Measurements from ENCODE around the gene CES3. TPM values are rescaled to one million over a fixed set of nuclear protein-coding genes. Genes with fewer than 3 reads are reported as not detected.
"Not testable (repeated sequence)": the region's sequence is repeated elsewhere in the genome, so short reads cannot be mapped to it uniquely, and the experiment has no call there.

CES3 gene
- total RNA-seq, 1 donor from 2014 or later, result not detected

DNA sequence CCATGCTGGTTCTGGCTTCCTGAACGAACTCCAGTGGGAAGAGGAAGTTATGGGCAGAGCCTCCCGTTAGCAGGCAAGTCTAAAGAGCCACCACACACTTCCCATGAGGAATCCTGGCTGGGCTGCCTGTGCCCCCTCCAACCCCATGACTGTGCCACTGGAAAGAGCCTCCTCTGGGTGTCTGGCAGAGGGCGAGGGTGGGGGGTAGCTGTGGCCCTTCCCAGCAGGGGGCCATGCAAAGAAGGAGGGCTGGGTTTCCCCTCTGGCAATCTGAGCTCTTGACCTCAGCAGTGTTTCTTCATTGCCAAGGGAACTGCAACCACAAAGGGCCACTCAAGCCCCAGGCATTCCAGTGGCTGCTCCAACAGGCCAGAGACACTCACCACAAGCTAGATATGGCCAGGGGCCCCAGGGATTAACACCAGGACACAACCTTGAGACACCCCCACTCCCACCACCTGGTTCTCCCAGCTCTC, 34.1 kb upstream of the CES3 start:
- peak in 1 of 2 donors; percentile 54 for DNase-seq (ENCODE audit: low read depth in 2 of 2)

DNA sequence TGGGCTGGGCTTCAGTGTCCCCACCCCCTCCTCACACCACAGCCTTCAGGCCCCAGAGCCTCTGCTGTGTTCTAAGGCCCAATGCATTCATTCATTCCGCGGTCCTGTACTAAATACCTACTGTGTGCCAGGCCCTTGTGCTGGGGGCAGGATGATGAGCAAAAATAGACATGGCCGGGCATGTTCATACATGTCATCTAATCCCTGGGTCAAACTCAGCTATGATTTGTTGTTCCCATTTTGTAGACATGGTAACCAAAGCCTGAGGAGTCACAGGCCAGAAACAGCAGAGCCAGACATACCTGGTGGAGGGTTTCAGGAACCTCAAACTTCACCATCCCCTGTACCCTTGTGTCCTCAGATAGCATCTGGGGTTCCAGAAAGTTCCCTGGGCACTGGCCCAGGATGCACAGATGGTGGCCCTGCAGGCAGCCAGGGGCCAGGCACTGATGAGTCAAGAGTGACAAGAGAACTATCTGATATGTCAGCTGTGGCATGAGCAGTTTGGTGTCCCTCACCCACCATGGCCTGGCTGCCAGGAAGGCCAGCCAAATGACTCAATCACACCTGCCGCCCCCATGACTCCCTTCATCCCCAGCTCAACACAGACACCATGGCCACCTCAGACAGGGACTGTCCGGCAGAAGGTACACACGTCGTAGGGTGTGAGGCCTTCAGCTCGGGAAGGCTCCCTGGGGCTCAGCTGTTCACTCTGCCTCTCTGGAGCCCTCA, 33.0 kb upstream of the CES3 start:
- DNase-seq (ENCODE audit: low read depth in 2 of 2), result no peak

DNA sequence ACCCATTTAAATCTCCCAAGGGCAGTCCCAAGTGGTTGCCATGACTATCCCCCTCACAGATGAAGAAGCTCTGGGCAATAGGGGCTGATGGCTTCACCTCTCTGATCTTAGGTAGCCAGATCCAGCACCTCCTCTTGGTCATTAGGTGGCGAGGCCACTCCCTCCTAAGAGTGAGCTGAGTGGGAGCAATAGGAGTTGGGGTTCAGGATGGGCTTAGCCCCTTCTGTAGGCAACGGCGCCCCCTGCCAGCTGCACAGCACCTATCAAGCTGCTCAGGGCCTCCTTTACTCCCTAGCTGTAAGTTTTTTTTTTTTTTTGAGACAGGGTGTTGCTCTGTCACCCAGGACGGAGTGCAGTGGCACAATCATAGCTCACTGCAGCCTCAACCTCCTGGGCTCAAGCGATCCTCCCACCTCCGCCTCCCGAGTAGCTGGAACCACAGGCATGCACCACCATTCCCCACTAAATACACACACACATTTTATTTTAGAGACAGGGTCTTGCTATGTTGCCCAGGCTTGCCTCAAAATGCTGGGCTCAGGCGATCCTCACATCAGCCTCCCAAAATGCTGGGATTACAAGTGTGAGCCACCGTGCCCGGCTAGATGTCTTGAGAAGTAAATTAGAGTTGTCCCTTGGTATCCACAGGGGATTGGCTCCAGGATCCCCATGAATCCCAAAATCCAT, 32.2 kb upstream of the CES3 start:
- peak in 1 of 2 donors; percentile 33 for DNase-seq (ENCODE audit: low read depth in 2 of 2)

GRCh38 chr16:66930189-66930588, 30.9 kb upstream of the CES3 start:
- DNase-seq (ENCODE audit: low read depth in 2 of 2), result peak; percentile 40 to 45

DNA sequence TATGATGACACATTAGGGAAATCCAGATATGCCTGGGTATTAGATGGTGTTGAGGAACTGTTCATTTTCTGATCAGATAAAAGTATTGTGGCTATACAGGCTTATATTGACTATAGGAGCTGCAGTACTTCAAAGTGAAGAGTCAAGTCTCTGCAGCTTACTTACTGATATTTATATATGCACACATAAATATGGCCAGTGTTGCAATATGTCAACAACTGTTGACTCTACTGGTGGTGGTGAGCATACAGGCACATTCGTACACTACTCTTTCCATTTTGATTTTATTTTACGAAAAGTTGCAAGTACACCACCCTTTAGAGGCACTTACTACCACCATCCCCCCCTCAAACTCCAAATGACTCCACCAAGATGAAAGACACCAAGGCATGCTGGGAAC, 29.4 kb upstream of the CES3 start:
- no peak for DNase-seq (ENCODE audit: low read depth in 2 of 2)

DNA sequence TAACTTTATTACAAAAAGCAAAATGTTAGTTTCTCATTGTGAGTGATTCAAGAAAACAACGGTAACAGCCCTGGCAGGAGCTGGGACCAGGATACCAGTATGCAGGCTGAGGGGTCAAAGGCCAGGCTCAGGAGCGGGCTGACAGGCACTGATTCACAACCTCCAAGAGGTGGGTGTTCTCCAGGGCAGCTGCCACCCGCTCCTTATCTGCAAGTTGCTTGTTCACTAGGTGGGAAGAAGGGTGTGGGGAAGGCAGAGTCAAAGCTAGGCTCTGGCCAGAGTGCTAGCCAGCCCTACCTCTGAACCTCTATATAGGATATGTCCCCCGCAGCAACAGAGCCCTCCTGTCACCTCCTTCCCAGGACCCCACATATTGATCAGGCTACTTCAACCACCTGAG, 29.0 kb upstream of the CES3 start:
- DNase-seq (ENCODE audit: low read depth in 2 of 2), result no peak

DNA sequence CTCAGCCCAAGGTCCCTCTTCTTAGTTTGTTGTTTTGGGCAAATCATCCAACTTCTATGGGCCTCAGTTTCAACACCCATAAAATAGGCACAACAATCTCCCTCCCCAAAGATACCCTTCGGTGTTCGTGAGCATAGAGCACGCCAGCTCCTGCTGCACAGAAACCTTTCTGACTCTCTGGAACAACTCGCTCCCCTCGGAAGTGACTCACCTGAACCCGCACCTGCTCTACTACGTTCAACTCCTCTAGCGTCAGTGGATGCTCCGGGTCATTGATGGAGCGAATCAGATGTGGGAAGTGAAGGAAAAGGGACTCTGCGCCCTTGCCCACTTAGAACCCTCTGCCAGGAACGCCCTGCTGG, 27.3 kb upstream of the CES3 start:
- no peak for DNase-seq (ENCODE audit: low read depth in 2 of 2)

DNA sequence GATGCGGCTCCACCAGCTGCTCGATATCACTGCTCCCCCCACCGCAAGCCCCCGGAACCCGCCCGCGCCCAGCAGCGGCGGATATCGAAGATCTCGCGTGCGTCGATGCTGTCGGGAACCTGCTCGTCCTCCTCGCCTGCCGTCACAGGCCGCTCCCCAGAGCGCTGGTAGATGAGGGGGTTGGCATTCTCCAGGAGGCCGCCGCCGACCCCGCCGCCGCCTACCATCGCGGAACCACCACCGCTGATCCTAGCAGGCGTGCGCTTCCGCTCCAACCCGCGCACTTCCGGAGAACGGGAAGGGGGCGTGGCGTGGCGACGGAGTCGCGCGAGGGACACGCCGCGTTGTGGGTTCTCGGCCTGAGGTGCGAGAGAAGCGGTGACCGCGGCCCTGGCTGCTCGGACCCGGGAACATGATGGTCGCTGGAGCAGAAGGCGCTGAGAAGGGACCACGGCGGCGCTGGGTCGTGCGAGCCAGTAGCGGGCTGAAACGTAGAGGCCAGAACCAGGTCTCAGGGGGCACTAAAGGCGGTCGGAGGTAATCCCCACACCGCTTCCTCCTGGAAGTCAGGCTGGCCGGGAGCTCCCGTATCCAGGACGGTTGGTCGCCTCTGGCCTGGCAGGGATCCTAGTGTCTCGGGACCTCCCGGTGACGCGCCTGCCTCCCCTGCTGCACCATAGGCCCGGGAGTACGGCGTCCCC, 26.8 kb upstream of the CES3 start, which contains the start of gene CIAO2B:
CIAO2B (minus strand) TSS at position 265 of the 701 bp plus-strand sequence; CDS start at position 227, 38 bp downstream.
- DNase-seq (ENCODE audit: low read depth in 2 of 2), result peak; percentile 88 to 92

GRCh38 chr16:66934839-66935313, 26.2 kb upstream of the CES3 start:
- not testable (repeated sequence) for DNase-seq (ENCODE audit: low read depth in 2 of 2)

GRCh38 chr16:66935314-66936011, 25.6 kb upstream of the CES3 start, which contains the start of gene CES2:
TSS of gene CES2 (plus strand) at chr16:66935516. CDS start at chr16:66935636, 120 bp downstream.
- peak; percentile 36 to 52 for DNase-seq (ENCODE audit: low read depth in 2 of 2)

GRCh38 chr16:66936462-66936861, 24.6 kb upstream of the CES3 start:
- no peak for DNase-seq (ENCODE audit: low read depth in 2 of 2)

GRCh38 chr16:66936889-66937554, 24.0 kb upstream of the CES3 start:
- no peak for DNase-seq (ENCODE audit: low read depth in 2 of 2)

DNA sequence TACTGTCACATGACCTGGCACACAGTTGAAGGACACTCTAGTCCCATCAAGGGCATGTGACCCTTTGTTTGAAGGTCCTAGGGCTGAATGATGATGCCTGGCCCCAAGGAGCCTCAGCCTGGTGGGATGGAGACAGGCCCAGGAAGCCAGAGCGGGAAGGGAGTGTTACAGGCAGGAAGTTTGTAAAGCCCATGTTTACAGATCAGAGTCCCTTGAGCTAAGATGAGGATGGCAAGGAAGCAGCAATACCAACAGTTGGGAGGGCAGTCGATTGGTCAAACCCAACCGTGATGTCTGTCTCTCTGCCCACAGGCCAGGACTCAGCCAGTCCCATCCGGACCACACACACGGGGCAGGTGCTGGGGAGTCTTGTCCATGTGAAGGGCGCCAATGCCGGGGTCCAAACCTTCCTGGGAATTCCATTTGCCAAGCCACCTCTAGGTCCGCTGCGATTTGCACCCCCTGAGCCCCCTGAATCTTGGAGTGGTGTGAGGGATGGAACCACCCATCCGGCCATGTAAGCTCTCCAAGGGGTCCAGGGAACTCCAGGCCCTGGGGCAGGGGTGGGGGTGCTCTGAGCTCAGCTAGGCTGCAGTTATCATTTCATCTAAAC, 23.2 kb upstream of the CES3 start:
- DNase-seq (ENCODE audit: low read depth in 2 of 2), result no peak

DNA sequence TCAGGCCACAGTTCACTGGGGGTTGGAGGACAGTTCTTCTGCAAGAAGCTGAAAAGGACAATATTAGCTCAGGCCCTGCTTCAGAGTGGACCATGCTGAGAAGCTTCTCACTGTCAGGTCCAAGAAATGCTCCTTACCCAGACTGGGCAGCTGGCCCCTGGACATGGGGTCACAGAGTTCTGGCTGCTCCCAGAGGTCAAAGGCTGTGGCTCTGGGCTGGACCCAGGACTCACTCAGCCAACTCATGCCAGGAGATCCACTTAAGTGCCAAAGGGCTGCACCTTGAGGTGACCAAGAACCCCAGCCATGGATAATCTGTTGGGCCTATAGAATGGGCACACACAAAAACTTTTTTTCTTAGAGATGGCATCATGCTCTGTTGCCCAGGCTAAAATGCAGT, 21.7 kb upstream of the CES3 start:
- no peak for DNase-seq (ENCODE audit: low read depth in 2 of 2)

GRCh38 chr16:66940236-66940635, 20.8 kb upstream of the CES3 start:
- DNase-seq (ENCODE audit: low read depth in 2 of 2), result no peak

DNA sequence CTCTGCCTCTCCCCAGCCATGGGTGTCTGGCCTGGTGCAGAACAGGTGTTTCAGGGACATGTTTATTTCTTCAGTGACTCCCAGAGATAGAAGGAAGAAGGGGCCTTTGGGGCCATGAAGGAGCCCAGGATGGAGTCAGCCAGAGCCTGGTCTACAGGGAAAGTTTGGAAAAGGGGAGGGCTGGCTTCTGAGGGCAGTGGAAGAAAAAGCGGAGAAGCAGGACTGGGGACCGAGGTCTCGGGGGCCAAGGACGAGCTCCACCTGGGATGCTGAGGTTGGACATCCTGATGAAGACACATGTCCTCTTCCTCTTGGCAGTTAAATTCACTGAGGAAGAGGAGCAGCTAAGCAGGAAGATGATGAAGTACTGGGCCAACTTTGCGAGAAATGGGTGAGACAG, 18.1 kb upstream of the CES3 start:
- DNase-seq (ENCODE audit: low read depth in 2 of 2), result no peak

DNA sequence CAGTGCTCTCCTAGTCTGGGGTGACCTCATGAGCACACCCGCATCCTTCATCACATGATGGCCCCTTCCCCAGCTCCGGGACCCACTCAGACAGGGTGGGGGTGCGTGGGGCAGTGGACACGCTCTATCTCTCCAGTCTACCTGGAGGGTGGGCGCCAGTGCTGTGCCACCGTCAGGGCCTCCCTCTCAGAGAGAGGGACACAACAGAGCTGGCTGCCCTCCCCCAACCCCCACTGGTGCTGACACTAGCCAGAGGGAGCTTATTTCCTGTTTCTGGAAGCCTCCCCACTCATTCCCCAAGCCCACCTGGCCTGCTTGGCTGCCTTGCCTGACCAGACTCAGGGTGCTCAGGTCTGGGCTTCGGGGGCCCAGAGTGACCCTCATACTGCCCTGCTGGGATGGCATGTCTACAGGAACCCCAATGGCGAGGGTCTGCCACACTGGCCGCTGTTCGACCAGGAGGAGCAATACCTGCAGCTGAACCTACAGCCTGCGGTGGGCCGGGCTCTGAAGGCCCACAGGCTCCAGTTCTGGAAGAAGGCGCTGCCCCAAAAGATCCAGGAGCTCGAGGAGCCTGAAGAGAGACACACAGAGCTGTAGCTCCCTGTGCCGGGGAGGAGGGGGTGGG, 17.5 kb upstream of the CES3 start:
- no peak for DNase-seq (ENCODE audit: low read depth in 2 of 2)

DNA sequence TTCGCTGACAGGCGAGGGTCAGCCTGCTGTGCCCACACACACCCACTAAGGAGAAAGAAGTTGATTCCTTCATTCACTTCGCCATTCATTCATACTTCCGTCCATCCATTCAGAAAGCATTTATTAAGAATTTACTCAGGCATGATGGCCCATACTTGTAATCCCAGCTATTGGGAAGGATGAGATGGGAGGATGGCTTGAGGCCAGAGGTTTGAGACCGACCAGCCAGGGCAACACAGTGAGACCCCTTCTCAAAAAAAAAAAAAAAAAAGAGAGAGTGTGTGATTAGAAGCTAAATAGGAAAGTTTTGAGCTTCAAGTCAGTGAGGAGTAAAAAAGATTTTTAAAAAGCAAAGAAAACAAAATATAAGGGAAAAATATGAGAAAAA, 17.0 kb upstream of the CES3 start:
- no peak for DNase-seq (ENCODE audit: low read depth in 2 of 2)

- DNase-seq (ENCODE audit: low read depth in 2 of 2), result not testable (repeated sequence)
Measured at GRCh38 chr16:66944971-66945370, 16.1 kb upstream of the CES3 start.

GRCh38 chr16:66945939-66946338, 15.1 kb upstream of the CES3 start:
- DNase-seq (ENCODE audit: low read depth in 2 of 2), result no peak
